ENCODE measurements around the gene ZNF280B.

DNA sequence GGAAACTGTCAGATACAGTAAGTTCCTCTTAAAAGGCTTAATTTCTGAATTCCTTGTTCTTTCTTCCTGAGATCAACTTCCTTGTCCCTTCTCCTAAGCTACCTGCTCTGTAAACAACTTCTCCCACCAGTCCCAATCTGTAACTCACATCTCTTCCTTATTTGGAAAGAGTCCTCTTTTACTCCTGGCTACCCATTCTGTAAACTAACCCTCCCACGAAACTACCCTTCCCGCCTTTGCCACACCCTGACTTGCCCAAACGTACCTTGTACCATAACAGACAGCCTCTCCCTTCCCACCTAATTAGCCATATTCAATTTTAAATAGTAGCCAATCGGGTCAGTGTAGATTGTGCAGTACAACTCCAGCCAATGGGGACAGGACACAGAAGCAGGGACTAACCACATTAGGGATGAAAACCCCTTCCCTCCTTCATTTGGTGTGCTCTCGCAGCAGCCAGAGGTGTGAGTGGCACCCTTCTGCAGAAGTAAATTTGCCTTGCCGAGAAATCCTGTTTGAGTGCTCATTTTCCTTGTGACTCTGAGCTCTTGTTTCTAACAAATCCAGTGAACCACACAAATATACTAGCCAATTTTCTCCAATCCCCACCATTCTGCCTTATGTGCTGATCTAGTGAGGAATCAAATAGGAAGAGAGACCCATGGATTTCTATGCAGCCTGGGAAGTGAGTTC lies 49.5 kb downstream of the ZNF280B start:
- TF ChIP-seq, protein P1, sequence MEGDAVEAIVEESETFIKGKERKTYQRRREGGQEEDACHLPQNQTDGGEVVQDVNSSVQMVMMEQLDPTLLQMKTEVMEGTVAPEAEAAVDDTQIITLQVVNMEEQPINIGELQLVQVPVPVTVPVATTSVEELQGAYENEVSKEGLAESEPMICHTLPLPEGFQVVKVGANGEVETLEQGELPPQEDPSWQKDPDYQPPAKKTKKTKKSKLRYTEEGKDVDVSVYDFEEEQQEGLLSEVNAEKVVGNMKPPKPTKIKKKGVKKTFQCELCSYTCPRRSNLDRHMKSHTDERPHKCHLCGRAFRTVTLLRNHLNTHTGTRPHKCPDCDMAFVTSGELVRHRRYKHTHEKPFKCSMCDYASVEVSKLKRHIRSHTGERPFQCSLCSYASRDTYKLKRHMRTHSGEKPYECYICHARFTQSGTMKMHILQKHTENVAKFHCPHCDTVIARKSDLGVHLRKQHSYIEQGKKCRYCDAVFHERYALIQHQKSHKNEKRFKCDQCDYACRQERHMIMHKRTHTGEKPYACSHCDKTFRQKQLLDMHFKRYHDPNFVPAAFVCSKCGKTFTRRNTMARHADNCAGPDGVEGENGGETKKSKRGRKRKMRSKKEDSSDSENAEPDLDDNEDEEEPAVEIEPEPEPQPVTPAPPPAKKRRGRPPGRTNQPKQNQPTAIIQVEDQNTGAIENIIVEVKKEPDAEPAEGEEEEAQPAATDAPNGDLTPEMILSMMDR (IDR thresholded peaks at IDR 0.05 in 2 of 3, conservative IDR thresholded peaks at IDR 0.05 in 1 of 3; ENCODE audit: control insufficient read depth in 2 of 3, extremely low read depth in 1 of 3, insufficient read depth in 1 of 3, low read depth in 3 of 3, low read length in 3 of 3), result no peak
- TF ChIP-seq ZNF274 (IDR thresholded peaks at IDR 0.05; ENCODE audit: insufficient read depth, insufficient read length), result no peak
- no peak for TF ChIP-seq TCF3 (IDR thresholded peaks at IDR 0.05; ENCODE audit: borderline replicate concordance, insufficient read depth, low read depth, low read length)
- no peak for TF ChIP-seq JUNB (IDR thresholded peaks at IDR 0.05)
- TF ChIP-seq, protein P2, sequence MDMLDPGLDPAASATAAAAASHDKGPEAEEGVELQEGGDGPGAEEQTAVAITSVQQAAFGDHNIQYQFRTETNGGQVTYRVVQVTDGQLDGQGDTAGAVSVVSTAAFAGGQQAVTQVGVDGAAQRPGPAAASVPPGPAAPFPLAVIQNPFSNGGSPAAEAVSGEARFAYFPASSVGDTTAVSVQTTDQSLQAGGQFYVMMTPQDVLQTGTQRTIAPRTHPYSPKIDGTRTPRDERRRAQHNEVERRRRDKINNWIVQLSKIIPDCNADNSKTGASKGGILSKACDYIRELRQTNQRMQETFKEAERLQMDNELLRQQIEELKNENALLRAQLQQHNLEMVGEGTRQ (IDR thresholded peaks at IDR 0.05; ENCODE audit: borderline replicate concordance, low read depth, low read length), result no peak

Data from GM12878 (cell line).